Nephron (organoid): ENCODE data around the gene MAP3K15.
"Not testable (repeated sequence)": the region's sequence is repeated elsewhere in the genome, so short reads cannot be mapped to it uniquely, and the experiment has no call there.

Source experiments
- H3K27ac Mint-ChIP-seq, 3 experiments: 2 replicates each; pipeline ENCODE4 v1.8.0; 2020; ENCODE audit warnings: mixed read lengths in 3 of 3, mild to moderate bottlenecking in 2 of 3, moderate library complexity in 1 of 3
- H3K27me3 Mint-ChIP-seq: 2 replicates; pipeline ENCODE4 v1.8.0; 2021; ENCODE audit warnings: low read depth, mild to moderate bottlenecking, moderate library complexity, mixed read lengths
- H3K36me3 Mint-ChIP-seq: 2 replicates; pipeline ENCODE4 v1.8.0; 2020; ENCODE audit warnings: low read depth, mixed read lengths
- H3K4me1 Mint-ChIP-seq: 2 replicates; pipeline ENCODE4 v1.8.0; 2020; ENCODE audit warnings: mixed read lengths
- H3K4me3 Mint-ChIP-seq, 3 experiments: 2 replicates each; pipeline ENCODE4 v1.8.0; 2020; ENCODE audit warnings: mild to moderate bottlenecking in 3 of 3, mixed read lengths in 3 of 3, moderate library complexity in 2 of 3
- H3K9me3 Mint-ChIP-seq: 2 replicates; pipeline ENCODE4 v1.8.0; 2020; ENCODE audit warnings: mixed read lengths
- TF ChIP-seq, protein P1 (sequence below), 3 experiments: fragments of 200-600 bp; sonication (generic); IDR thresholded peaks; one replicate each; pipeline ENCODE4 v1.5.0; 2021; ENCODE audit warnings: antibody characterized with exemption in 3 of 3; ENCODE audit not compliant: unreplicated experiment in 3 of 3

Gene MAP3K15

DNA sequence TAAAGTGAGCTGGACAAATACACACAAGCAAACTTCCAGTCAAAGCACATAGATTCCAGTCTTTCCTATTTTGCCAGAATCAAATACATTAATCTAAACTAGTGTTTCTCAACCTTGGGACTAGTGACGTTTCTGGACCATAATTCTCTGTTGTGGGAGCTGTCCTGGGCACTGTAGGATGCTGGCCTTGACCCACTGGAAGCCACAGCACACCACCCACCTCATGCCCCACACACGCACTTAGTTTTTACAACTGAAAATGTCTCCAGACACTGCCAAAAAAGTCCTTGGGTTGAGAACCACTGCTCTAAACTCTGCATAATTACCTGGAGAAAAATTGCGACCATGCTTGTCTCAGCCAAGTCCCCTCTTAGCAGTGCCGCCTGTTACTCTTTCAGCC lies 57.6 kb downstream of the MAP3K15 start:
- TF ChIP-seq, protein P1, sequence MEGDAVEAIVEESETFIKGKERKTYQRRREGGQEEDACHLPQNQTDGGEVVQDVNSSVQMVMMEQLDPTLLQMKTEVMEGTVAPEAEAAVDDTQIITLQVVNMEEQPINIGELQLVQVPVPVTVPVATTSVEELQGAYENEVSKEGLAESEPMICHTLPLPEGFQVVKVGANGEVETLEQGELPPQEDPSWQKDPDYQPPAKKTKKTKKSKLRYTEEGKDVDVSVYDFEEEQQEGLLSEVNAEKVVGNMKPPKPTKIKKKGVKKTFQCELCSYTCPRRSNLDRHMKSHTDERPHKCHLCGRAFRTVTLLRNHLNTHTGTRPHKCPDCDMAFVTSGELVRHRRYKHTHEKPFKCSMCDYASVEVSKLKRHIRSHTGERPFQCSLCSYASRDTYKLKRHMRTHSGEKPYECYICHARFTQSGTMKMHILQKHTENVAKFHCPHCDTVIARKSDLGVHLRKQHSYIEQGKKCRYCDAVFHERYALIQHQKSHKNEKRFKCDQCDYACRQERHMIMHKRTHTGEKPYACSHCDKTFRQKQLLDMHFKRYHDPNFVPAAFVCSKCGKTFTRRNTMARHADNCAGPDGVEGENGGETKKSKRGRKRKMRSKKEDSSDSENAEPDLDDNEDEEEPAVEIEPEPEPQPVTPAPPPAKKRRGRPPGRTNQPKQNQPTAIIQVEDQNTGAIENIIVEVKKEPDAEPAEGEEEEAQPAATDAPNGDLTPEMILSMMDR (IDR thresholded peaks at IDR 0.05; ENCODE audit: unreplicated experiment in 3 of 3): no peak
- no peak overlapping the region for H3K27ac Mint-ChIP-seq
- H3K27me3 Mint-ChIP-seq: peaks cover 3% of the 10 kb centered on the region
- no peak overlapping the region for H3K4me3 Mint-ChIP-seq
- no peaks in the 10 kb centered on the region for H3K36me3 Mint-ChIP-seq
- no peaks in the 10 kb centered on the region for H3K4me1 Mint-ChIP-seq
- peaks cover 12% of the 10 kb centered on the region for H3K9me3 Mint-ChIP-seq

DNA sequence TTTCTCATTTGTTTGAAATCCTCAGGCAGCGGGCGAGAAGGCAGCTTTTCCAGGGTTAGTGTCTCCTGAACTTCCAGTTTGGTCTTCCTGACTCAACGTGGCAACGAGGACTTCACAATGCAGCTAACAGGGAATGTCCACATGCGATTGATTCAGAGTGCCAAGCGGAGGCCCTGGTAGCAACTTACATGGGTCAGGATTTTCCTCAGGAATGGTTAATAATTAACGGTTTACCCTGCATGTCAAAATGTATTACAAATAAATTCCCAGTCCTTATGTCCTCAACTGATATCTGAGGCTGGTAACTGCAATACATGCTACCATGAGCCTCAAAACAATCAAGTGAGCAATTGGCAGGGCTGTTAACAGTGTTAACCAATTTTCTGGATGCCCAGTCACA lies 67.2 kb downstream of the MAP3K15 start:
- TF ChIP-seq, protein P1 (IDR thresholded peaks at IDR 0.05; ENCODE audit: unreplicated experiment in 3 of 3): no peak
- no peaks in the 10 kb centered on the region for H3K4me1 Mint-ChIP-seq
- peaks cover 14% of the 10 kb centered on the region for H3K9me3 Mint-ChIP-seq
- no peaks in the 10 kb centered on the region for H3K36me3 Mint-ChIP-seq
- H3K27me3 Mint-ChIP-seq: no peaks in the 10 kb centered on the region
- H3K27ac Mint-ChIP-seq: no peak overlapping the region
- no peak overlapping the region for H3K4me3 Mint-ChIP-seq

DNA sequence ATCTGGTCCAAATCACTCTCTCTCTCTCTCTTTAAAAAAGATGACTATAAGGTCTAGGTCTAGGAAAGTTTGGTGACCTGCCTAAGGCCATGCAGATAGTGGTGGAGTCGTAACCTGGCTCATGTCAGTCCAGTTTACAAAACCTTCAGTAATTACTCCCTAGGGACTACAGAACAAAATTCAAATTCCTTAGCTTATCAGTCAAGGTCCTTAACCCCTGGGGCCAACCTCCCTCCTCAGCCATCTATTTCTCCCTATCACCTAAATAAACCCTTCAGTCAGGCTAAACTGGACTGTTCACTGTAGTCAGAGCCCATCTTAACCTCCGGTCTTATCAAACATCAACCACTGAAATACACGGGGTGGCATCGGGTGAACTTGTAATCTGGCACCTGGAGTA lies 68.9 kb downstream of the MAP3K15 start:
- no peaks in the 10 kb centered on the region for H3K4me1 Mint-ChIP-seq
- TF ChIP-seq, protein P1 (IDR thresholded peaks at IDR 0.05; ENCODE audit: unreplicated experiment in 3 of 3): no peak
- H3K27me3 Mint-ChIP-seq: no peaks in the 10 kb centered on the region
- no peak overlapping the region for H3K27ac Mint-ChIP-seq
- no peak overlapping the region for H3K4me3 Mint-ChIP-seq
- peaks cover 12% of the 10 kb centered on the region for H3K9me3 Mint-ChIP-seq
- no peaks in the 10 kb centered on the region for H3K36me3 Mint-ChIP-seq

DNA sequence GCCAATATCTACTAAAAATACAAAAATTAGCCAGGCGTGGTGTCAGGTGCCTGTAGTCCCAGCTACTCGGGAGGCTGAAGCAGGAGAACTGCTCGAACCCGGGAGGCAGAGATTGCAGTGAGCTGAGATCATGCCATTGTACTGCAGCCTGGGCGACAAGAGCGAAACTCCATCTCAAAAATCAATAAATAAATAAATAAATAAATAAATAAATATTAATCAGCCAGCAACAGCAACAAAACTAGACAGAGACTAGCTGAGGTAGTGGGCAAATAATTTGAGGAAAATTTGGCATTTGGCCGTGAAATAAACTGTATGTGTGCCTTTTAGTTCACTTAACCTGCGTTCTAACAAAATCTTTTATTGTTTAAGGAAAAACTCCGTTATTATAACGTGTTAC lies 69.5 kb downstream of the MAP3K15 start:
- not testable (repeated sequence) for H3K4me1 Mint-ChIP-seq, H3K27me3 Mint-ChIP-seq, H3K27ac Mint-ChIP-seq, H3K4me3 Mint-ChIP-seq, H3K36me3 Mint-ChIP-seq
- H3K9me3 Mint-ChIP-seq: peaks cover 11% of the 10 kb centered on the region

DNA sequence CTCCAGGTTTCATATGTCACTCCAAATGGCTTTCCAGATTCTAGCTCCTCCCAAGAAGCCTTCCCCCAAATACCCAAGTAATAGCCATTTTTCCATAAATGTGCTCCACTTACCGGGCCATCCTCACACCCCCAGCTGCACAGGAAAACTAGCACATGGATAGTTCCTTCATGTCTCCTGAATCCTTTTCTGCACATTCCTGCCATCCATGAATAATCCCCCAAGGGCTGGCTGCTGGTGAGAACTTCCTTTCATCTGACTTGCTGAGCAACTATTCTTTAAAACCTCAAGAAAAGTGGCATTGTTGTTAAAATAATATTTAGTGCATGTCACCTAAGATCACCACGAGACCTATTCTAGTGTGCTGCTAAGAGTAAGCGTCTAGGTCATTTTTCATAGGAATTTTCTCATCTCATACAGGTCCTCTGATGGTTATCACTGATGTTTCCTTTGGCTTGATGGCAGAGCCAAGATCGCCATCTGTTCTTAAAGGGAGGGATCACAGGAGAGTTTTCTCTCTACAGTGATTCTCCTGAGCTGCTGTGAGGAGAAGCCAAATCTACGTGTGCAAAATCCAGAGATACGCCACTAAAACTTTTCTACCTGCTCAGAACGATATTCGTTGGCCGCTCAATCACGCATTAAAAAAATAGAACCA lies 71.3 kb downstream of the MAP3K15 start:
- TF ChIP-seq, protein P1 (IDR thresholded peaks at IDR 0.05; ENCODE audit: unreplicated experiment in 3 of 3): no peak
- no peak overlapping the region for H3K27ac Mint-ChIP-seq

DNA sequence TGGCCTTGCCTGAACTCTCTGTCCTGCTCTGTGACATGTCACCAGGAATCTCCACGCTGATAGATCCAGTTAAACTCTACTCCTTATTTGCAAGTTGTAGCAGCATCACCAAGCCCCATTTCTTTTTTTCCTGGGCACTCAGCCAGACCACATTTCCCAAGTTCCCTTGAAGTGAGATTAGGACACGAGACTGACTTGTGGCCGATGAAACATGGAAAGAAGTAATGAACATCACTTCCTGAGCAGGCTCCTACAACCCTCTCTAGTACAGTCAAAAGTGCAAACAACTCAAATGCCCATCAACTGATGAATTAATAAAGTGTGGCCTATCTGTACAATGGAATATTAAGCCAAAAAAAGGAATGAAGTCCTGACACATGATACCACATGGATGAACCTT lies 74.6 kb downstream of the MAP3K15 start:
- TF ChIP-seq, protein P1 (IDR thresholded peaks at IDR 0.05; ENCODE audit: unreplicated experiment in 3 of 3): no peak
- H3K9me3 Mint-ChIP-seq: peaks cover 17% of the 10 kb centered on the region

More for the DNA sequence above, 71.3 kb downstream of the MAP3K15 start:
- Mint-ChIP-seq H3K9me3 (peaks cover 10% of the 10 kb centered on the region), H3K4me1 (no peaks in the 10 kb centered on the region), H3K27me3 (no peaks in the 10 kb centered on the region), H3K4me3 (no peak overlapping the region), H3K36me3 (no peaks in the 10 kb centered on the region)

DNA sequence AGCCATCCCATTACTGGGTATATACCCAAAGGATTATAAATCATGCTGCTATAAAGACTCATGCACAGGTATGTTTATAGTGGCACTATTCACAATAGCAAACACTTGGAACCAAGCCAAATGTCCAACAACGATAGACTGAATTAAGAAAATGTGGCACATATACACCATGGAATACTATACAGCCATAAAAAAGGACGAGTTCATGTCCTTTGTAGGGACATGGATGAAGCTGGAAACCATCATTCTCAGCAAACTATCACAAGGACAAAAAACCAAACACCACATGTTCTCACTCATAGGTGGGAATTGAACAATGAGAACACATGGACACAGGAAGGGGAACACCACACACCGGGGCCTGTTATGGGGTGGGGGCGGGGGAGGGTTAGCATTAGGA lies 92.6 kb downstream of the MAP3K15 start:
- not testable (repeated sequence) for H3K4me1 Mint-ChIP-seq, H3K4me3 Mint-ChIP-seq, H3K27ac Mint-ChIP-seq, H3K27me3 Mint-ChIP-seq, H3K36me3 Mint-ChIP-seq
- H3K9me3 Mint-ChIP-seq: peaks cover 28% of the 10 kb centered on the region

More for the DNA sequence above, 74.6 kb downstream of the MAP3K15 start:
- H3K27me3 Mint-ChIP-seq: no peaks in the 10 kb centered on the region
- no peaks in the 10 kb centered on the region for H3K36me3 Mint-ChIP-seq
- no peak overlapping the region for H3K27ac Mint-ChIP-seq
- no peaks in the 10 kb centered on the region for H3K4me1 Mint-ChIP-seq
- H3K4me3 Mint-ChIP-seq: no peak overlapping the region
